HG03378 (cell line): ENCODE results near the gene KIF3B.
"Not testable (repeated sequence)": the region's sequence is repeated elsewhere in the genome, so short reads cannot be mapped to it uniquely, and the experiment has no call there.

Experiments
- ATAC-seq: cut with Tn5 transposase; IDR thresholded peaks from one replicate; pipeline ENCODE4 v1.9.1; 2021; ENCODE audit warnings: mild to moderate bottlenecking, moderate library complexity; ENCODE audit not compliant: unreplicated experiment

The KIF3B gene

GRCh38 chr20:32326504-32326845 is 49.0 kb downstream of the KIF3B start:
- no peak for ATAC-seq

- no peak for ATAC-seq
These were observed 49.7 kb downstream of the KIF3B start for GRCh38 chr20:32327087-32327681.

- no peak for ATAC-seq
These were observed 52.5 kb downstream of the KIF3B start for GRCh38 chr20:32329817-32330554.

- no peak for ATAC-seq
These were observed 53.1 kb downstream of the KIF3B start for GRCh38 chr20:32330555-32330897.

GRCh38 chr20:32332614-32333013 is 55.2 kb downstream of the KIF3B start:
- no peak for ATAC-seq

- ATAC-seq: peak; percentile 45
These were observed 55.9 kb downstream of the KIF3B start for GRCh38 chr20:32333181-32333987.

- peak; percentile 4 for ATAC-seq
These were observed 56.8 kb downstream of the KIF3B start for GRCh38 chr20:32333988-32334885.

GRCh38 chr20:32336918-32337347 is 59.5 kb downstream of the KIF3B start:
- no peak for ATAC-seq

- ATAC-seq: no peak
These were observed 60.6 kb downstream of the KIF3B start for GRCh38 chr20:32337937-32338661.

GRCh38 chr20:32338665-32339064 is 61.2 kb downstream of the KIF3B start:
- no peak for ATAC-seq

- no peak for ATAC-seq
These were observed 61.7 kb downstream of the KIF3B start for GRCh38 chr20:32339116-32339515.

- not testable (repeated sequence) for ATAC-seq
These were observed 63.6 kb downstream of the KIF3B start for GRCh38 chr20:32341053-32341452.

GRCh38 chr20:32343439-32343838 is 66.0 kb downstream of the KIF3B start:
- no peak for ATAC-seq

- no peak for ATAC-seq
These were observed 67.5 kb downstream of the KIF3B start for GRCh38 chr20:32344835-32345506.

GRCh38 chr20:32348207-32348606 is 70.8 kb downstream of the KIF3B start:
- ATAC-seq: no peak

- no peak for ATAC-seq
These were observed 73.0 kb downstream of the KIF3B start for GRCh38 chr20:32350421-32350820.

- no peak for ATAC-seq
These were observed 74.8 kb downstream of the KIF3B start for GRCh38 chr20:32352121-32352720.

GRCh38 chr20:32353848-32354496 is 76.5 kb downstream of the KIF3B start:
- ATAC-seq: no peak
